Activated naive CD4-positive, alpha-beta T cell treated with anti-CD3 and anti-CD28 coated beads, Interleukin-2, amount 50 U/mL, for 24 hours (primary cell): ENCODE measurements around the gene EOMES.

Experiments used
- H3K27ac Mint-ChIP-seq: one replicate; pipeline ENCODE4 v1.8.0; 2021; ENCODE audit warnings: mild to moderate bottlenecking, mixed read lengths
- H3K27me3 Mint-ChIP-seq: one replicate; pipeline ENCODE4 v1.8.0; 2021; ENCODE audit warnings: mixed read lengths
- H3K36me3 Mint-ChIP-seq: one replicate; pipeline ENCODE4 v1.8.0; 2021; ENCODE audit warnings: mixed read lengths
- H3K4me1 Mint-ChIP-seq: one replicate; pipeline ENCODE4 v1.8.0; 2021; ENCODE audit warnings: mixed read lengths
- H3K4me3 Mint-ChIP-seq: one replicate; pipeline ENCODE4 v1.8.0; 2021; ENCODE audit warnings: mild to moderate bottlenecking, mixed read lengths
- H3K9me3 Mint-ChIP-seq: one replicate; pipeline ENCODE4 v1.8.0; 2021; ENCODE audit warnings: mixed read lengths

EOMES gene

DNA sequence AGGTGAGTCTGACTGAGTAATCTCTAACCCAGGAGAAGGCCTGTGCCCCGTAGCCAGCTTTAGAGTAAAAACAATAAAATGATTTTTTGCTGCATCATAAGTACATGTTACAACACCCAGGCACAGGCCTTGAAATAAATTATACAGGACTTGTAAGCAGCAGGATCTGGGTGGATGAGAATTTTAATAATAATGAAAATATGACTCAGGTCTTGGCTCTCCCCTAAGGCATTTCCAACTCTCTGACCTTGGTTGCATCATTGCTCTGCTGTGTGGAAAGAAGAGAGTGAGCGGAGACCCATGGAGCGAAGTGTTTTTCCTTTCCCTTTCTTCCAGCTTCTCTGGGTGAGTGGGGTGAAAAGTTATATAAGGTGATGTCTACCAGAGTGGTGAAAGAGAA is 44.6 kb downstream of the EOMES start:
- Mint-ChIP-seq H3K4me3 (no peak overlapping the region), H3K36me3 (no peaks in the 10 kb centered on the region), H3K9me3 (no peaks in the 10 kb centered on the region), H3K27ac (no peak overlapping the region), H3K27me3 (peaks cover 3% of the 10 kb centered on the region), H3K4me1 (peaks cover 5% of the 10 kb centered on the region)

DNA sequence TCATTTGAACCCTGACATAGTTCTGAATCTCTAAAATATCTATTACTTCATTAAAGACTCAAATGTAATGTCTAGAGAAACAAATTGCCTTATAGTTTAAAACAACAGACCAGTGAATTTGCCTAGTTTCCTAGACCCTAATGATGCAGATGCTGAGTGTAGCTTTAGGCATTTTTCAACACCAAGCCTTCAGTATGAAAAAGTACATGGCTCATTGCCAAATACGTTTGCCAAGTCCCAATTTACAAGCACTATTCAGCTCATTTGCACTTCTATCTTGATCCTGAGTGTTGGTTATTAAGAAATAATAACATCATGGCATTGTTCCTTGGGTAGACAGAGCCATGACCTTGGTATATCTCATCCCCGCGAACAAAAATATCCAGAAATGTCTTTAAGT is 46.8 kb downstream of the EOMES start:
- Mint-ChIP-seq H3K27ac (no peak overlapping the region), H3K27me3 (no peaks in the 10 kb centered on the region), H3K9me3 (no peaks in the 10 kb centered on the region), H3K4me1 (no peaks in the 10 kb centered on the region), H3K36me3 (no peaks in the 10 kb centered on the region), H3K4me3 (no peak overlapping the region)

DNA sequence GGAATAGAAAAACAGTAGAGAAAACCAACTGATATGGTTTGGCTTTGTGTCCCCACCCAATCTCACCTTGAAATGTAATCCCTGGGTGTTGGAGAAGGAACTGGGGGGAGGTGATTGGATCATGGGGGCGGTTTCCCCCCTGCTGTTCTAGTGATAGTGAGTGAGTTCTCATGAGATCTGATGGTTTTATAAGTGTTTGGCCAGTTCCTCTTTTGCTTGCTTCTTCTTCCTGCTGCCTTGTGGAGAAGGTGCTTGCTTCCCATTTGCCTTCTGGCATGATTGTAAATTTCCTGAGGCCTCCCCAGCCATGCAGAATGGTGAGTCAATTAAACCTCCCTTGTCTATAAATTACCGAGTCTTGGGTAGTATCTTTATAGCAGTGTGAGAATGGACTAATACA is 48.4 kb downstream of the EOMES start:
- Mint-ChIP-seq H3K4me3 (no peak overlapping the region), H3K36me3 (no peaks in the 10 kb centered on the region), H3K4me1 (no peaks in the 10 kb centered on the region), H3K27me3 (no peaks in the 10 kb centered on the region), H3K27ac (no peak overlapping the region), H3K9me3 (no peaks in the 10 kb centered on the region)

DNA sequence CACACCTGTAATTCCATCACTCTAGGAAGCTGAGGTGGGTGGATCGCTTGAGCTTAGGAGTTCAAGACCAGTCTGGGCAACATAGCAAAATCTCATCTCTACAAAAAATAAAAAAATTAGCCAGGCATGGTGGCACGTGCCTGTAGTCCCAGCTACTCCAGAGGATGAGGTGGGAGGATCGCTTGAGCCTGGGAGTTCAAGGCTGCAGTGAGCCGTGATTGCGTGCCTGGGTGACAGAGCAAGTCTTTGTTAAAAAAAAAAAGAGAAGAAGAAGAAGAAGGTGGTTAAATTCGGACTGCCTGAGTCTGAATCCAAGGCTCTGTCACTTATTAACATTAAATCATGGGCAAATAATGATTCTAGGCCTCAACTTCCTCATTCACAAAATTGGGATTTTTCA is 51.0 kb downstream of the EOMES start:
- H3K36me3 Mint-ChIP-seq = no peaks in the 10 kb centered on the region
- H3K4me1 Mint-ChIP-seq = peaks cover 9% of the 10 kb centered on the region
- no peak overlapping the region for H3K27ac Mint-ChIP-seq
- H3K4me3 Mint-ChIP-seq = no peak overlapping the region
- no peaks in the 10 kb centered on the region for H3K9me3 Mint-ChIP-seq
- H3K27me3 Mint-ChIP-seq = no peaks in the 10 kb centered on the region

DNA sequence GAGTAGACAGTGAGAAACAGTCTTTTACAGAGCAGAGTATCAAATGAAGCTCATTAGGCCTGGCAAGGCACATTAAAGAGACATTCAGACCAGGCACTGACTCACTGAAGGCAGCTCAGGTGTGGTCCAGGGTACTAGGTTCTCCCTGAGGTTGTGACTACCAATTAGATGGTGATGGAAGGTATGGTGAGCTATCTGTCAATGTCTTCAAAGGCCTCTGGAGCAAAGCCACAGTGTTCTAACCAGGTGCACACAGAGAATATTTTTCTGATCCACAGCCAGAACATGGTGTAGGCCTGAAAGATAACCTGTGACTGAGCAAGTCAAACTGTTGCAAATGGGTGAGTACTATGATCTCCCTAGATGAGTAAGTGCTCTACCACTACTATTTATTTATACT is 51.5 kb downstream of the EOMES start:
- no peaks in the 10 kb centered on the region for H3K9me3 Mint-ChIP-seq
- peaks cover 9% of the 10 kb centered on the region for H3K4me1 Mint-ChIP-seq
- H3K27me3 Mint-ChIP-seq = no peaks in the 10 kb centered on the region
- H3K27ac Mint-ChIP-seq = no peak overlapping the region
- H3K4me3 Mint-ChIP-seq = no peak overlapping the region
- H3K36me3 Mint-ChIP-seq = no peaks in the 10 kb centered on the region

DNA sequence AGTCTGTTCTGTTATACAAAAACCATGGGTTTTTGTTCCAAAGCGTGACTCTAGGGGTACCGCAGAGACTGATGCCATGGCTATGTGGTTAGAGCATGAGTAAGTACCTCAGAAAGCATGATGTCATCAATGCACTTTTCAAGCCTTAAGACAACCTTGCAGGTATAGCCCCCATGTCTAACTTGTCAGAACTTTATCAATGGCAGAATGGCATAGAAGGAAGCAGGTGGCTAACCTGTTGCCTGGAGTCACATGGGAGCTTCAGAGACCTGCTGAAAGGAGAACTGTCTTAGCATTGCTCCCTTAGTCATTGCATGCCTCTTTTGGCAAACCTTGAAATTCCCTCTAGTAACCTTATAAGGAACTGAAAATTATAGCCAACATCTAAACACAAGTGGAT is 52.5 kb downstream of the EOMES start:
- Mint-ChIP-seq H3K27ac (no peak overlapping the region), H3K27me3 (no peaks in the 10 kb centered on the region), H3K4me1 (peaks cover 9% of the 10 kb centered on the region), H3K36me3 (no peaks in the 10 kb centered on the region), H3K4me3 (no peak overlapping the region), H3K9me3 (no peaks in the 10 kb centered on the region)

DNA sequence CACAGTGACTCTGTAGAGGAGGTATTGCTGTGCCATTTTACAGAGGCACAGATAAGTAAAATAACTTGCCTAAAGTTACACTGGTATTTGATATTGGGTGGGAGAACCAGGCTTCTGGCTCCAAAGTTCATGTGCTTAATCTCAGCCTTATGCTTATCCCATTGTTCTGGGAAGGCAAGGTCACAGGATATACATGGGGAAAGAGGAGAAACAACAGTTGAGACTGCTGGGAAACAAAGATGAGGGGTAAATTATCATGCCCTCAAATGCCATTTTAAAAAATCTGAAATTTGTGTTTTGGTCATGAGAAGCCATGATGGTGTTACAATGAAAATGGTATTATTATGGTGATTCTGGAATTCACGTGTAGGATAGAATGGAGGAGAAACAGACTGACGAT is 54.4 kb downstream of the EOMES start:
- H3K36me3 Mint-ChIP-seq = no peaks in the 10 kb centered on the region
- no peak overlapping the region for H3K4me3 Mint-ChIP-seq
- H3K4me1 Mint-ChIP-seq = peaks cover 9% of the 10 kb centered on the region
- H3K27me3 Mint-ChIP-seq = no peaks in the 10 kb centered on the region
- no peak overlapping the region for H3K27ac Mint-ChIP-seq
- no peaks in the 10 kb centered on the region for H3K9me3 Mint-ChIP-seq

DNA sequence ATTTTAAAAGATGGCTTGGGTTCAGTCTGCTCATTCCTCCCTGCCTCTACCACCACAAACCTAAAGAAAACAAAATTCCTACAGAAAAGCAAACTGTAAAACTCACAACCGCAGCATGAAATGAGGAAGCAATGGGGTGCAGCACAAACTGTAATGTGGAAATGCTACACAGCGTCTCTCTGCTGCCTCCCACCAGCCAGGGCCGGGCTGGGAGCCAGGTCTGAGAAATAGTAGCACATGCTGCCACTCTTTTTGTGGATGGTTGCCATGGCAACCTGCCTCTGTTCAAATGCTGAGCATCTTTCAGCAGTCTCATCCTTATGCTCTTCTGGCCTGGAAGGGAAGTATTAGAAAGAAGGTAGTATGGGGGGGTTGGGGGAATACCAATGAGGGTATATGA is 55.4 kb downstream of the EOMES start:
- H3K27ac Mint-ChIP-seq = no peak overlapping the region
- no peaks in the 10 kb centered on the region for H3K27me3 Mint-ChIP-seq
- no peaks in the 10 kb centered on the region for H3K36me3 Mint-ChIP-seq
- peaks cover 9% of the 10 kb centered on the region for H3K4me1 Mint-ChIP-seq
- no peak overlapping the region for H3K4me3 Mint-ChIP-seq
- no peaks in the 10 kb centered on the region for H3K9me3 Mint-ChIP-seq

DNA sequence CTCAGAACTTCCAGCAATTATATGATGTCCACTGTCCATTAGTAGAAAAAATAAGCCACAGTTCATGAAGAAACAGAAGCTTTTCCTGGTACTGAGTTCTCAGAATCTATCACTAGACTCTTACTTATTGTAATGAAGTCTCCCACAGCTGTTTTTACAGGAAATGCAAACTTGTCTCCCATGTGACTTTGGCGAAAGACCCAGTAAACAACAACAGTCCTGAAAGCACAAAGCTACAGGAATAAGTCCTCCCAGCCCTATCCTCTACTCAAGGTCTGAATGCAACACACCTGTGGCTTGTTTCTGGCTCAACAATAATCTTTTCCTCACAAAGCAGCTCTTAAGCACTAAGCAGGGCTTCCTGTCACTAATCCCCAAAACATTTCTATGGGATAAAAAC is 55.9 kb downstream of the EOMES start:
- Mint-ChIP-seq H3K27me3 (no peaks in the 10 kb centered on the region), H3K9me3 (no peaks in the 10 kb centered on the region), H3K4me1 (peaks cover 9% of the 10 kb centered on the region), H3K36me3 (no peaks in the 10 kb centered on the region), H3K27ac (no peak overlapping the region), H3K4me3 (no peak overlapping the region)
